HG02623 (cell line): ENCODE data around the gene TTC13.
A peak's percentile ranks its signal among the peaks of the same experiment; 100 is the strongest.

Source experiments
- ATAC-seq: cut with Tn5 transposase; IDR thresholded peaks from one replicate; pipeline ENCODE4 v1.9.1; 2021; ENCODE audit warnings: moderate library complexity; ENCODE audit not compliant: unreplicated experiment

TTC13 gene

GRCh38 chr1:230957580-230957989 lies 21.1 kb downstream of the TTC13 start:
- peak; percentile 95 for ATAC-seq

GRCh38 chr1:230950404-230950803 lies 28.3 kb downstream of the TTC13 start:
- no peak for ATAC-seq

GRCh38 chr1:230948903-230949302 lies 29.8 kb downstream of the TTC13 start:
- ATAC-seq: no peak

- ATAC-seq: no peak
Observed at GRCh38 chr1:230948301-230948700, 30.4 kb downstream of the TTC13 start.

GRCh38 chr1:230943048-230943593 lies 35.5 kb downstream of the TTC13 start:
- ATAC-seq: no peak

GRCh38 chr1:230940848-230941247 lies 37.8 kb downstream of the TTC13 start:
- ATAC-seq: no peak

GRCh38 chr1:230939806-230940489 lies 38.7 kb downstream of the TTC13 start:
- ATAC-seq: no peak

- no peak for ATAC-seq
Observed at GRCh38 chr1:230938924-230939368, 39.7 kb downstream of the TTC13 start.

- no peak for ATAC-seq
Observed at GRCh38 chr1:230937371-230937770, 41.3 kb downstream of the TTC13 start.

GRCh38 chr1:230936475-230936874 lies 42.2 kb downstream of the TTC13 start:
- ATAC-seq: no peak

GRCh38 chr1:230935852-230936251 lies 42.8 kb downstream of the TTC13 start:
- no peak for ATAC-seq

- no peak for ATAC-seq
Observed at GRCh38 chr1:230930986-230931385, 47.7 kb downstream of the TTC13 start.

- no peak for ATAC-seq
Observed at GRCh38 chr1:230926182-230926581, 52.5 kb downstream of the TTC13 start.

- no peak for ATAC-seq
Observed at GRCh38 chr1:230925608-230926007, 53.1 kb downstream of the TTC13 start.

GRCh38 chr1:230923176-230923575 lies 55.5 kb downstream of the TTC13 start:
- ATAC-seq: no peak

- ATAC-seq: no peak
Observed at GRCh38 chr1:230922620-230923019, 56.0 kb downstream of the TTC13 start.

GRCh38 chr1:230919207-230919606 lies 59.5 kb downstream of the TTC13 start:
- ATAC-seq: no peak

GRCh38 chr1:230917284-230918135 lies 61.2 kb downstream of the TTC13 start:
- no peak for ATAC-seq

GRCh38 chr1:230916587-230917283 lies 61.9 kb downstream of the TTC13 start:
- ATAC-seq: no peak

GRCh38 chr1:230915078-230915477 lies 63.6 kb downstream of the TTC13 start:
- ATAC-seq: no peak

GRCh38 chr1:230913496-230913895 lies 65.2 kb downstream of the TTC13 start:
- ATAC-seq: no peak
